Spleen (tissue), 7 donors: ENCODE results near the gene ZNG1B.
"Not testable (repeated sequence)": the region's sequence is repeated elsewhere in the genome, so short reads cannot be mapped to it uniquely, and the experiment has no call there.

ENCODE experiments used
- POLR2A ChIP-seq, 3 donors: fragments of 450-650 bp; IDR thresholded peaks; one replicate each; pipeline ENCODE4 v1.5.1; 2017; ENCODE audit warnings: antibody characterized with exemption in 3 of 3, mild to moderate bottlenecking in 1 of 3
- TF ChIP-seq, protein P1 (sequence below), 11 experiments: fragments of 200-600 bp in 7 of 11; fragments of 450-650 bp in 4 of 11; sonication (generic) in 4 of 11; IDR thresholded peaks in 8 of 11; conservative IDR thresholded peaks in 3 of 11; 1 replicate in 7 of 11; 2 replicates in 4 of 11; pipeline versions ENCODE4 v1.4.0 to v1.8.0; 2016 to 2021; ENCODE audit warnings: antibody characterized with exemption in 11 of 11, inconsistent platforms in 4 of 11, mild to moderate bottlenecking in 1 of 11
- donor health status: DM: no; HTN: no; CAD: no; lungs with moderate emphysema.
- donor health status: DM: no; HTN: no; CAD: no.
- donor health status: DM: no; HTN: no; CAD: no.

DNA sequence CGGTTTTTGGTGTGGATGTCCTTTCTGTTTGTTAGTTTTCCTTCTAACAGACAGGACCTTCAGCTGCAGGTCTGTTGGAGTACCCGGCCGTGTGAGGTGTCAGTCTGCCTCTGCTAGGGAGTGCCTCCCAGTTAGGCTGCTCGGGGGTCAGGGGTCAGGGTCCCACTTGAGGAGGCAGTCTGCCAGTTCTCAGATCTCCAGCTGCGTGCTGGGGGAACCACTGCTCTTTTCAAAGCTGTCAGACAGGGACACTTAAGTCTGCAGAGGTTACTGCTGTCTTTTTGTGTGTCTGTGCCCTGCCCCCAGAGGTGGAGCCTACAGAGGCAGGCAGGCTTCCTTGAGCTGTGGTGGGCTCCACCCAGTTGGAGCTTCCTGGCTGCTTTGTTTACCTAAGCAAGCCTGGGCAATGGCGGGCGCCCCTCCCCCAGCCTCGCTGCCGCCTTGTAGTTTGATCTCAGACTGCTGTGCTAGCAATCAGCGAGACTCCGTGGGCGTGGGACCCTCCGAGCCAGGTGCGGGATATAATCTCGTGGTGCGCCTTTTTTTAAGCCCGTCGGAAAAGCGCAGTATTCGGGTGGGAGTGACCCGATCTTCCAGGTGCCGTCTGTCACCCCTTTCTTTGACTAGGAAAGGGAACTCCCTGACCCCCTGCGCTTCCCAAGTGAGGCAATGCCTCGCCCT, 39.3 kb downstream of the ZNG1B start:
- TF ChIP-seq, protein P1, sequence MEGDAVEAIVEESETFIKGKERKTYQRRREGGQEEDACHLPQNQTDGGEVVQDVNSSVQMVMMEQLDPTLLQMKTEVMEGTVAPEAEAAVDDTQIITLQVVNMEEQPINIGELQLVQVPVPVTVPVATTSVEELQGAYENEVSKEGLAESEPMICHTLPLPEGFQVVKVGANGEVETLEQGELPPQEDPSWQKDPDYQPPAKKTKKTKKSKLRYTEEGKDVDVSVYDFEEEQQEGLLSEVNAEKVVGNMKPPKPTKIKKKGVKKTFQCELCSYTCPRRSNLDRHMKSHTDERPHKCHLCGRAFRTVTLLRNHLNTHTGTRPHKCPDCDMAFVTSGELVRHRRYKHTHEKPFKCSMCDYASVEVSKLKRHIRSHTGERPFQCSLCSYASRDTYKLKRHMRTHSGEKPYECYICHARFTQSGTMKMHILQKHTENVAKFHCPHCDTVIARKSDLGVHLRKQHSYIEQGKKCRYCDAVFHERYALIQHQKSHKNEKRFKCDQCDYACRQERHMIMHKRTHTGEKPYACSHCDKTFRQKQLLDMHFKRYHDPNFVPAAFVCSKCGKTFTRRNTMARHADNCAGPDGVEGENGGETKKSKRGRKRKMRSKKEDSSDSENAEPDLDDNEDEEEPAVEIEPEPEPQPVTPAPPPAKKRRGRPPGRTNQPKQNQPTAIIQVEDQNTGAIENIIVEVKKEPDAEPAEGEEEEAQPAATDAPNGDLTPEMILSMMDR (IDR thresholded peaks at IDR 0.05 in 8 of 11, conservative IDR thresholded peaks at IDR 0.05 in 3 of 11): not testable (repeated sequence)
- not testable (repeated sequence) for TF ChIP-seq POLR2A (IDR thresholded peaks at IDR 0.05)
